ENCODE data around the gene ZNF329.
A peak's percentile ranks its signal among the peaks of the same experiment; 100 is the strongest.
"Not testable (repeated sequence)": the region's sequence is repeated elsewhere in the genome, so short reads cannot be mapped to it uniquely, and the experiment has no call there.

ZNF329 gene

DNA sequence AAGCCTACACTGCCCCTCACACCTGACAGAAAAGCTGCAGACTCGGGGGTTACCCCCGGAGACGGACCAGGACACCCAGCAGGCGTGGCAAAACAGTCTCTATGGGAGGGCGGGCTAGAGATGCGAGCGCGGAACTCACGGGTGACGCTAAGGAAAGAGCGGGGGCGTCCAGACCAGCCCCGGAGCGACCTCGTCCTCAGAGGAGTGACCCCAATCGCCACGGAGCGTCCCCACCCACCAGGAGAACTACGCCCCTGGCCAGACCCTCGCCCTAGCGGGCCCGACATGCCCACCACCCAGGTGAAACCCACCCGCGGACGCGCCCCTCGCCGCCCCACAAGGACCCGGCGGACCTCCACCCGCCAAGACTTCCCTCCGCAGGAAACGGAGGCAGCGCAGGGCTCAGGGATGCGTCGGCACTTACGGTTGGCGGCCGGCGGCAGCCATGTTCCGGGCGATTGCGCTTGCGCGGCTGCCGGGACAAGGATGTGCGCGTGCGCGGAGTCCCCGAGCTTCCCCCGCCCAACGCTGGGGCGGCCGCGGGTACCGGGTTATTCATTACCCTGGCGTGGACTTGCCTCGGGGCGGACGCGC, at the start of gene ZNF329:
Gene ZNF329 (minus strand): TSS at position 462 of the 594 bp plus-strand sequence. CDS start 21,286 bp downstream, outside the sequence.
- peak; percentile 93 for DNase-seq (ENCODE audit: low spot score)

DNA sequence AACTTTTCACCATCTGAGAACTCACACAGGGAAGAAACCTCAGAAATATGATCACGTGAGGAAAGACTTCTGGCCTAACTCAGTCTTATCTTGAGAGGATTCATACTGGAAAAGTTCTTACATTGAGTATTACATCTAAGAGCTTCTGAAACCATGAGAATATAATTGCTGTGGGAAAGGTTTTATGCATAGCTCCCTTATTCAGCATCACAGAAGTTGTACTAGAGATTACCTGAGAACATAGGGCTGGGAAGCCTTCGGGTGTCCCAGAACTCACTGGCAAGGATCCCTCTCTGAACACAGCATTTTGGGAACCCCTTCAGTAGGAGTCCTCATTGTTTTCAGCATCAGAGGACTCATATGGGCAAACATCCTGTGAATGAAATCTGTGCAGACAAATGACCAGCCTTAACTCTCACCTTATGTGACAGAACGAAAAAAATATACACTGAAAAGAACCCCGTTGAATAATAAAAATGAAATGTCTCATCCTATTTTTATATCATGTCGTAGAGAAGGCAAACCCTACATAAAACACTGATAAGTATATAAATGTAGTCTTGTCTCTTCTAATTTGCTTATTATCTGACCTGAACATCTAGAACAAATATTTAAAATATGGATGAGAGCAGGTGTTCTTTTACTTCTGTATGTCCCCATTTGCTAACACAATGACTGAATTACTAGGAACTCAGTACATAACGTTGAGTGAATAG, 46.5 kb upstream of the ZNF329 start:
- DNase-seq (ENCODE audit: low spot score) = no peak

- no peak for DNase-seq (ENCODE audit: low spot score)
These were observed 33.2 kb upstream of the ZNF329 start for GRCh38 chr19:58183817-58184215.

GRCh38 chr19:58182989-58183816, 32.6 kb upstream of the ZNF329 start, which contains the start of gene ZNF274:
ZNF274 (plus strand) TSS chr19:58183061; CDS start chr19:58183966, 905 bp downstream.
- DNase-seq (ENCODE audit: low spot score) = peak; percentile 95

DNA sequence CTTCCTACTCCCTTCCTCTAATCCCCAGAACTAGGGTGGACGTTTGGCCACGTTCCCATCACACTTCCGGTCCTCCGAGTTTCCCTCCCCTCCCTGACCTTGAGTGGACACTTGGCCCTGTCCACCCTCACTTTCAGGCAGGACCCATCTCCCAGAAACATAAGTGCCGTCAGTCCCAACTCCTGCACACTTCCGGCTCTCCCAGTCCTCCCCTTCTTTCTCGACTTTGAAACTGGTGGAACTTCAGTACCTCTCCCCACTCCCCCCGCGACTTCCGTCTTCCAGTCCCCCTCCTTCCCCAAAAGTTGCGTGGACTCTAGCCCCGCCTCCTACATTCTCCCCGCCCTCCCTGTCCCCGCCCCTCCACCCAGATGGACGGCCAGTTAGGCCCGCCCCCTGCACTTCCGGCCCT, 32.0 kb upstream of the ZNF329 start:
- peak; percentile 96 for DNase-seq (ENCODE audit: low spot score)

DNA sequence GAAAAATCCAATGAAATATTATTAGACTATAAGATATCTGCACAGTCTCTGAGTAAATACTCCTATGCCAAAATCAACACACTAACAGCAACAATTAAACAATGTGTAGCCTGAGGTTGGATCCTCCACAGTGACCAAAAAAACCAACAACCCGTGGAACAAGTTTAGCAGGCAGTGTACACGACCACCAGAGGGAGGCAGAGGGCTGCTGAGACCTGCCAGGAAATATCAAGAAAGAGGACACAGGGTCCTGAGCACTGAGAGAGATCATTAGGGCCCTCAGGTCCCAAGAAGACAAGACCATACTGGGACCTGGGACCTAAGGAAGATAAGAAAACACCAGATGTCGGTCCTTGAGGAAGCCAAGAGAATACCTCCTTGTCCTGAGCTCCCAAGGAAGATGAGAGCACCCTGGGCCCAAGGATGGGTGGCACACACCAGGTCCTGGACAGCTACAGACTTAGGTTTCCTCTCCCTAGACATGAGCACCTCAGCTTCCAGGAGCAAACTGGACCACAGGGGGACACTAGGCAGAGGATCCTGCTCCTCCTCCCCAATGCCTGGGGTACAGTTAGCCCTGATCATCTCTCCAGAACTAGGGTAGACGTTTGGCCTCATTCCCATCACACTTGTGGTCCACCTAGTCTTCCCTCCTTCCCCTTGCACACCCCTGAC, 31.4 kb upstream of the ZNF329 start:
- DNase-seq (ENCODE audit: low spot score) = peak; percentile 57

DNA sequence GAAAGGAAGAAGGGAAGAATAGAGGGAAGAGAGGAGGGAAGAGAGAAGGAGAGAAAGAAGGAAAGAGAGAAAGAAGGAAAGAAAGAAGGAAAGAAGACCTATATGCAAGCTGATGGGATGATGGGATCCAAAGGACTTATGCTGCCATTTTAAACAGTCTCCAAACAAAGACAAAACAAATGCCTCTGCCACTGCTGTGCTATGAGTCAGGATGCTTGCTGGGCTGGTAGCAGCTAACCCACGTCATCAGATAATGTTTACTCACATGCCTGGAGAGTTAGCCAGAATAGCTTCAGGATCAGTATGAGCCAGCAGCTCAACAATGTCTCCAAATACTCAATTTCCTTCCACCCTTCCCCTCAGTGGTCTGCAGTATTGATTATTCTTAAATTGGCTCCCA, 20.3 kb upstream of the ZNF329 start:
- no peak for DNase-seq (ENCODE audit: low spot score)

GRCh38 chr19:58166708-58167280, 16.2 kb upstream of the ZNF329 start:
- DNase-seq (ENCODE audit: low spot score) = no peak

DNA sequence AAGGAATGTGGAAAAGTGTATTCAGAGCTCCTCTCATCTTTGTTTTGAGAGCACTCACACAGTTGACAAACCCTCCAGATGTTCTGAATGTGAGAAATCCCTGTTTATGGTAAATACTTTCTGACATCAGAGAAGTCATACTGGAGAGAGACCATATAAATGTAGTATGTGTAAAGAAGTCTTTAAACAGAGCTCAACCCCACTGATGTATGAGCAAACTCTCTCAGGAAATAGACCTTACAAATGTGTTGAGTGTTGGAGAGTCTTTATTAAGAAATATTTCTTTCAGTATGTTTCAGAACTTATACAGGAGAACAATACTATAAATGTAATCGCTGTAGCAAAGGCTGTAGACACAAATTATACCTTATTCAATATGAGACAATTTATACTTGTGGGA, 15.7 kb upstream of the ZNF329 start:
- no peak for DNase-seq (ENCODE audit: low spot score)

DNA sequence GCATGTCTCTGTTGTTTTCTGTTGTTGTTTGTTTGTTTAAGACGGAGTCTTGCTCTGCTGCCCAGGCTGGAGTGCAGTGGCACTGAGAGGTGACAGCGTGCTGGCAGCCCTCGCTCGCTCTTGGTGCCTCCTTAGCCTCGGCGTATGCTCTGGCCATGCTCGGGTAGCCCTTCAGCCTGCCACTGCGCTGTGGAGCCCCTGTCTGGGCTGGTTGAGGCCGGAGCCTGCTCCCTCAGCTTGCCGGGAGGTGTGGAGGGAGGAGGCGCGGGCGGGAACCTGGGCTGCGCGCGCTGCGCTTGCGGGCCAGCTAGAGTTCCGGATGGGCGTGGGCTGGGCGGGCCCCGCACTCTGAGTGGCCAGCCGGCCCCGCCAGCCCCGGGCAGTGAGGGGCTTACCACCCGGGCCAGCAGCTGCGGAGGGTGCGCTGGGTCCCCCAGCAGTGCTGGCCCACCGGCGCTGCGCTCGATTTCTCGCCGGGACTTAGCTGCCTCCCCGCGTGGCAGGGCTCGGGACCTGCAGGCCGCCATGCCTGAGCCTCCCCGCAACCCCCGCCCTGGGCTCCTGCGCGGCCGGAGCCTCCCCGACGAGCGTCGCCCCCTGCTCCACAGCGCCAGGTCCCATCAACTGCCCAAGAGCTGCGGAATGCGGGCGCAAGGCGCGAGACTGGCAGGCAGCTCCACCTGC, 6.6 kb upstream of the ZNF329 start:
- DNase-seq (ENCODE audit: low spot score) = no peak

GRCh38 chr19:58154679-58155648, 4.4 kb upstream of the ZNF329 start:
- peak; percentile 89 for DNase-seq (ENCODE audit: low spot score)

DNA sequence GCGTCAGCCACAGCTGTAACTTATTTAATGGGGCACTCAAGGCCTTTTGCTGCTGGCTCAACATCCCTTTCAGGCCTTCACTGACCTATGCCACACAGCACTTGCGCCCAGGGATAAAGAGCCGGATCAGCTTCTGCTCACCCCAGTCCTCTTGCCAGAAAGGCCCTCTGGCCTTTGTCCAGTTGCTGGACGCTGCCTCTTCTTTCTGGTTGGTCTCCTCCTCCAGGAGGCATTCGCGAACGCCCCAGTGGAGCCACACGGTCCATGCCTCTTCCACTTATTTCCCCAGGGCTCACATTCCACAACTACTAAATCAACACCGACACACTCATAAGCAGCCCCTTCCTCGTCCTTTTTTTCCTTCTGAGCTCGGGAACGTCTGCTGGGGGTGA, 3.7 kb upstream of the ZNF329 start:
- DNase-seq (ENCODE audit: low spot score) = no peak

DNA sequence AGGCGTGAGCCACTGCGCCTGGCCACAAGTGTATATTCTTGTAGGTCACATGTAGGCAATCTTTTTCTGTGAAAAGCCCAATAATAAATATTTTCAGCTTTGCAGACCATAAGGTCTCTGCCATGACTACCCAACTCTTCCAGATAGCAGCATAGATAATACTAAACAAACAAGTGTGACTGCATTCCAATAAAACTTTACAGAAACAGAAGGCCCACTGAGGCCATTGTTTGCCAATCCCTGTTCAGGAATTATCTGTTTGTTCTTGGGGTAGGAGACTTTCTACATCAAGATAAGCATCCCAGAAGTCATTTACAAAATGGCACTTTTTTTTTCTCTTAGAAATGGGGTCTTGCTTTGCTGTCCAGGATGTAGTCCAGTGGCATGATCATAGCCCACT, 2.8 kb upstream of the ZNF329 start:
- DNase-seq (ENCODE audit: low spot score) = no peak

GRCh38 chr19:58147475-58147874, 3.1 kb downstream of the ZNF329 start:
- not testable (repeated sequence) for DNase-seq (ENCODE audit: low spot score)

- no peak for DNase-seq (ENCODE audit: low spot score)
These were observed 4.7 kb downstream of the ZNF329 start for GRCh38 chr19:58145849-58146248.

GRCh38 chr19:58134244-58134643, 16.3 kb downstream of the ZNF329 start:
- no peak for DNase-seq (ENCODE audit: low spot score)

DNA sequence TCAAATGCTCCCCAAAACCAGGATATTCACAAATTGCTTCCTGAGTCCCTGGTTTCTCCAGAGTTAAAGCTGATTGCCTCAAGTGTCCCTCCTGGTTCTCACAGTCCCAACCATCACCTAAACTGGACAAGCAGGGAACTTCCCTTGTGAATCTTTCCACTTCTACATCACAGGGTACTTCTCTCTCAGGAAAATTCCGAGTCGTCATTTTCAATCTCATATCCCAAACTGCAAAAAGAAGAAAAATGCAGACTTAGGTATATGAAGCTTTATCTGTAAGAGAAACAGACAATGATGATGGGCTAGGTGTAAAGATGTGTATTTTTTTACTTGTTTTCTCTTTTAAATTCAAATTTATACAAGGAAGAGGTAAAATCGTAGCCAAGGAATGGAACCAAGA, 21.3 kb downstream of the ZNF329 start:
- DNase-seq (ENCODE audit: low spot score) = no peak

DNA sequence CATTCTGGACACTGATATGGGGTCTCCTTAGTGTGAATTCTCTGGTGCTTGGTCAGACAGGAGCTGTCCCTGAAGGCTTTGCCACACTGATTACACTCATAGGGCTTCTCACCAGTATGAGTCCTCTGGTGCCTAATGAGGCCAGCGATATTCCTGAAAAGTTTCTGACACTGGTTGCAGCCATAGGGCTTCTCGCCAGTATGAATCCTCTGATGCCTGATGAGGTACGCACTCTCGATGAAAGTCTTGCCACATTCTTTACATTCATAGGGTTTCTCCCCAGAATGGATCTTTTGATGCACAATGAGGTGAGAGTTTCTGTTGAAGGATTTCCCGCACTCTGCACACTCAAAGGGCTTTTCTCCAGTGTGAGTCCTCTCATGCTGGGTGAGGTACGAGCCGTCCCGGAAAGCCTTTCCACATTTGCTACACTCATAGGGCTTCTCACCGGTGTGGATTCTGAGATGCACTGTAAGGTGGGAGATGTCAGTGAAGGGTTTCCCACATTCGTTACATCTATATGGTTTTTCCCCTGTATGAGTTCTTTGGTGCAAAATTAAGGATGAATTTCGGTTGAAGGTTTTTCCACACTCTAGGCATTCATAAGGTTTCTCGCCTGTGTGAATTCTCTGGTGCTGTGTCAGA, 22.4 kb downstream of the ZNF329 start:
- DNase-seq (ENCODE audit: low spot score) = no peak

DNA sequence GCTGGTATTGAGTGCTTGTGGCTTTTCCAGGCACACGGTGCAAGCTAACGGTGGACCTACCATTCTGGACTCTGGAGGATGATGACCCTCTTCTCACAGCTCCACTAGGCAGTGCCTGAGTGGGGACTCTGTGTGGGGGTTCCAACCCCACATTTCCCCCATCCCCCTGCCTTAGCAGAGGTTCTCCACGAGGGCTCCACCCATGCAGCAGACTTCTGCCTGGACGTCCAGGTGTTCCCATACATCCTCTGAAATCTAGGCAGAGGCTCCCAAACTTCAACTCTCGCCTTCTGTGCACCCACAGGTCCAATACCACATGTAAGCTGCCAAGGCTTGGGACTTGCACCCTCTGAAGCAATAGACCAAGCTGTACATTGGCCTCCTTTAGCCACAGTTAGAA, 27.2 kb downstream of the ZNF329 start:
- no peak for DNase-seq (ENCODE audit: low spot score)

Measured in germinal center (tissue), 1 donor.